ENCODE data around the gene JMJD6. TPM values are rescaled to one million over a fixed set of nuclear protein-coding genes. Genes with fewer than 3 reads are reported as not detected.
A peak's percentile ranks its signal among the peaks of the same experiment; 100 is the strongest.

Gene JMJD6
- total and polyA plus RNA-seq, 2 of the 8 experiments (the other 6 are each of a cell fraction or from before 2014, with no cell fraction given), result 8.6 to 18.6 TPM

DNA sequence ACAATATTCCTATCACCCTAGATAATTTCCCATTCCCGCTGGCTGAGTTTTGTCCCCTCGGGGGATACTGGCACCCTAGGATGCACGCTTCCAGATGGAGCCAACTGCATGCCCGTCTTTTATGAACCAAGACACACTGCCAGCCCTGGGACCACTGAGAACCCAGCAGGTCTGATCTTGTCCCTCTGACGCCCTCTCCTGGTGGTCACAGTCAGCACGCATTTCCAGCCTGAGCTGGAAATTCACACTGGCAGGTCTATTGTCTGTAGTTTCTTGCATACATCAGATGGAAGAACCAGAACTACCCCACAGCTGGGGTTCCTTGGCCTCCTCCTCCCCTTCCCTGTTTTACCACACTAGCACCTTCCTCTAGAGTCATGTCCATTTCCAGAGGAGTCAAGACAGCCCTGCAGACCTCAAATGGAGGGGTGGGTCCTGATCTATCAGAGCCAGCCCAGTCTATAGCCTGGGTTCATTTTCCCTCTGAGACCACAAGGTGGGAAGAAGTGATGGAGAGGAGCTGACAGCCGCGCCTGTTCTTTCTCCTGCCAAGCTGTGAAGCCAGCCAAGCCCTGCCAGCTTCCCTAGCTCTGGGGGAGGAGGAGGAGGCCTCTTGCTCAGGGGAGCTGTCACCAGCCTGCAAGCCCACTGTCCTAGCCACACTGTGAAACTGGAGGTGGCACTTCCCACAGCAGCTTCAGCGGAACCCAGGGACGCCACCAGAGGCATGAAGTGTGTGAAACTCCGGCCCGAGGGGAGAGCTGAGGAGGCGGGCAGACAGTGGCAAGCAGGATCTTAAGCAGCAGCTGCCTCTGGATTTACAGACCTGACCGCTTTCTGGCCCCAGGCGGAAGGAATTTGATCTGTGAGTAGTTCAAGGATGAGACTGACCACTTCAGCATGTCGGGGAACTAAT is 44.9 kb downstream of the JMJD6 start:
- Histone ChIP-seq H2BK15ac (ENCODE audit: low read length) (no peak overlapping the region), H3K4me2 (ENCODE audit: insufficient read depth in 1 of 2, low read depth in 2 of 2, low read length in 2 of 2) (no peak overlapping the region), H3K23ac (ENCODE audit: insufficient read length) (no peak overlapping the region), H4K8ac (ENCODE audit: extremely low read depth, insufficient read depth, low read length) (no peak overlapping the region), H3K79me2 (ENCODE audit: control insufficient read depth in 1 of 2, insufficient read depth in 2 of 2, low read length in 2 of 2) (no peaks in the 10 kb centered on the region), H3K9ac (replicated peaks in 1 of 4; ENCODE audit: extremely low read depth in 1 of 4, low read depth in 3 of 4, low read length in 3 of 4) (no peak overlapping the region), H3K4me3 (ENCODE audit: extremely low read depth in 1 of 4, insufficient read depth in 2 of 4, low read depth in 3 of 4, low read length in 4 of 4) (no peak overlapping the region), H2AK5ac (ENCODE audit: low read depth, low read length) (no peak overlapping the region), H3K18ac (ENCODE audit: extremely low read depth, low read length) (no peak overlapping the region), H3K27ac (ENCODE audit: low read depth, low read length) (no peak overlapping the region), H2BK12ac (ENCODE audit: low read depth, low read length) (peak overlapping the region; percentile 50; the same call in 1 of the 2 replicates), H3K27me3 (replicated peaks in 1 of 4; ENCODE audit: control insufficient read depth in 3 of 4, extremely low read depth in 1 of 4, insufficient read depth in 3 of 4, low read length in 3 of 4) (no peaks in the 10 kb centered on the region), H4K91ac (replicated peaks; ENCODE audit: insufficient read length, low read length) (no peak overlapping the region), H3K23me2 (ENCODE audit: low read depth, low read length) (no peaks in the 10 kb centered on the region), H3K14ac (ENCODE audit: insufficient read length) (no peak overlapping the region), H3K4me1 (replicated peaks in 1 of 4; ENCODE audit: control insufficient read depth in 3 of 4, insufficient read depth in 4 of 4, low read length in 3 of 4) (peaks cover 0 to 19% (median 10%) of the 10 kb centered on the region in 4 experiments; a peak in 5 of 7 replicates), H3K56ac (replicated peaks; ENCODE audit: insufficient read length, low read depth, low read length) (no peak overlapping the region), H4K5ac (ENCODE audit: insufficient read length, low read depth, low read length) (no peak overlapping the region), H2BK120ac (replicated peaks; ENCODE audit: low read depth, low read length) (no peak overlapping the region), H3K4ac (replicated peaks; ENCODE audit: insufficient read length, low read depth, low read length) (no peak overlapping the region), H4K20me1 (replicated peaks in 1 of 2; ENCODE audit: control insufficient read depth in 1 of 2, insufficient read depth in 2 of 2, low read length in 2 of 2) (peaks cover 0 to 3% of the 10 kb centered on the region in 2 experiments), H2BK5ac (ENCODE audit: low read depth, low read length) (no peak overlapping the region), H3K79me1 (ENCODE audit: low read depth, low read length) (no peaks in the 10 kb centered on the region), H2AFZ (ENCODE audit: low read length) (no peak overlapping the region), H2BK20ac (ENCODE audit: low read length) (0 out of 2 replicates have a peak overlapping the region, but pooled peaks have one; percentile 9), H3K9me3 (ENCODE audit: insufficient read depth in 2 of 2, low read depth in 1 of 2, low read length in 1 of 2) (no peaks in the 10 kb centered on the region), H3K36me3 (ENCODE audit: control insufficient read depth in 2 of 4, insufficient read depth in 4 of 4, low read length in 3 of 4) (no peaks in the 10 kb centered on the region)
- WGBS, 2 experiments (ENCODE audit: extremely low coverage in 1 of 2, insufficient coverage in 1 of 2, insufficient read length in 1 of 2, insufficient replicate concordance in 2 of 2, low coverage in 1 of 2, low lambda C conversion rate in 2 of 2, missing lambda C conversion rate in 1 of 2), result 57% methylated on average over 13 of the region's 16 CpGs; no CpG with 5 or more reads in 1 of the 2 experiments
- ChIA-PET CTCF (ENCODE audit: partially characterized antibody) (interaction anchor here (0.6 to 13.1 kb wide), 59 partner anchors 9 to 328 kb away, joined by 3 to 155 read pairs (median 6); partner anchors contain the start of genes AANAT, MXRA7, PRCD and PRPSAP1), POLR2A (ENCODE audit: partially characterized antibody) (interaction anchor here (0.6 to 3.7 kb wide), 8 partner anchors 10 to 147 kb away, joined by 3 to 18 read pairs (median 4); no protein-coding TSS in a partner anchor)
- DNase-seq (ENCODE audit: low read depth in 1 of 2, low spot score in 2 of 2) (peak; percentile 62 to 90), FAIRE-seq (peak; percentile 85)
- TF ChIP-seq GABPA (IDR thresholded peaks at IDR 0.05; ENCODE audit: borderline replicate concordance, insufficient read depth, low read length) (peak; percentile 70; the same call in 1 of the 2 replicates), FOSL1 (IDR thresholded peaks at IDR 0.05; ENCODE audit: insufficient read depth, low read depth, low read length) (no peak), CREB1 (IDR thresholded peaks at IDR 0.05) (peak; percentile 48; the same call in 1 of the 2 replicates), EZH2 (IDR thresholded peaks at IDR 0.05; ENCODE audit: low read depth, low read length, severe bottlenecking) (no peak), TAF1 (IDR thresholded peaks at IDR 0.05; ENCODE audit: low read depth, low read length) (no peak), YY1 (IDR thresholded peaks at IDR 0.05; ENCODE audit: low read depth, low read length) (no peak), SP2 (IDR thresholded peaks at IDR 0.05; ENCODE audit: low read length) (no peak)
- TF ChIP-seq, protein P1, sequence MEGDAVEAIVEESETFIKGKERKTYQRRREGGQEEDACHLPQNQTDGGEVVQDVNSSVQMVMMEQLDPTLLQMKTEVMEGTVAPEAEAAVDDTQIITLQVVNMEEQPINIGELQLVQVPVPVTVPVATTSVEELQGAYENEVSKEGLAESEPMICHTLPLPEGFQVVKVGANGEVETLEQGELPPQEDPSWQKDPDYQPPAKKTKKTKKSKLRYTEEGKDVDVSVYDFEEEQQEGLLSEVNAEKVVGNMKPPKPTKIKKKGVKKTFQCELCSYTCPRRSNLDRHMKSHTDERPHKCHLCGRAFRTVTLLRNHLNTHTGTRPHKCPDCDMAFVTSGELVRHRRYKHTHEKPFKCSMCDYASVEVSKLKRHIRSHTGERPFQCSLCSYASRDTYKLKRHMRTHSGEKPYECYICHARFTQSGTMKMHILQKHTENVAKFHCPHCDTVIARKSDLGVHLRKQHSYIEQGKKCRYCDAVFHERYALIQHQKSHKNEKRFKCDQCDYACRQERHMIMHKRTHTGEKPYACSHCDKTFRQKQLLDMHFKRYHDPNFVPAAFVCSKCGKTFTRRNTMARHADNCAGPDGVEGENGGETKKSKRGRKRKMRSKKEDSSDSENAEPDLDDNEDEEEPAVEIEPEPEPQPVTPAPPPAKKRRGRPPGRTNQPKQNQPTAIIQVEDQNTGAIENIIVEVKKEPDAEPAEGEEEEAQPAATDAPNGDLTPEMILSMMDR (IDR thresholded peaks at IDR 0.05; ENCODE audit: control extremely low read depth in 1 of 3, insufficient read depth in 1 of 3, low read depth in 1 of 3, low read length in 3 of 3), result peak; percentile 92 to 95 (median 94)

Measured in H1 (cell line).